Lower leg skin (tissue), 3 donors: ENCODE measurements around the gene FOXI3.

Source experiments
- POLR2A ChIP-seq, 2 donors: fragments of 450-650 bp; IDR thresholded peaks; one replicate each; pipeline ENCODE4 v1.6.1; 2016 to 2017; ENCODE audit warnings: antibody characterized with exemption in 2 of 2, mild to moderate bottlenecking in 1 of 2, moderate library complexity in 1 of 2
- TF ChIP-seq, protein P1 (sequence below), 3 donors: fragments of 450-650 bp; IDR thresholded peaks; one replicate each; pipeline ENCODE4 v1.5.1; 2016; ENCODE audit warnings: antibody characterized with exemption in 3 of 3, mild to moderate bottlenecking in 3 of 3, moderate library complexity in 2 of 3

DNA sequence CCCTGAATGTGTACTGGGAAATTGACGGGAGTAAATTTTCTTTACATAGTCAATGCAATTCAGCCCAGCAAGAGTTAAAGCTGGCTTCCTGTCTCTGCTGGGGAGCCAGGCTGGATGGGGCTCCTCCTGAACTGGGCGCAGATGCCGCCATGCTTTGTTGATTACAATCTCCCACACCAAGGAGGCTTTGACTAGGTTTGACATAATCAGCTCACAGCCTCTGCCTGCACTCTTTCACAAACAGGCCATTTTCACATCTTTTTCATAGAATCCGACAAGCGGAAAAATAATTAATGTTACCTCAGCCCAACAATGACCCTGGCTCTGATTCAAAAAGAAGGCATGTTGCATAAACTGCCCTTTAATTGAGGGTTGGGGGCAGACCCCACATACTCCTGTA is 54.3 kb downstream of the FOXI3 start:
- TF ChIP-seq, protein P1, sequence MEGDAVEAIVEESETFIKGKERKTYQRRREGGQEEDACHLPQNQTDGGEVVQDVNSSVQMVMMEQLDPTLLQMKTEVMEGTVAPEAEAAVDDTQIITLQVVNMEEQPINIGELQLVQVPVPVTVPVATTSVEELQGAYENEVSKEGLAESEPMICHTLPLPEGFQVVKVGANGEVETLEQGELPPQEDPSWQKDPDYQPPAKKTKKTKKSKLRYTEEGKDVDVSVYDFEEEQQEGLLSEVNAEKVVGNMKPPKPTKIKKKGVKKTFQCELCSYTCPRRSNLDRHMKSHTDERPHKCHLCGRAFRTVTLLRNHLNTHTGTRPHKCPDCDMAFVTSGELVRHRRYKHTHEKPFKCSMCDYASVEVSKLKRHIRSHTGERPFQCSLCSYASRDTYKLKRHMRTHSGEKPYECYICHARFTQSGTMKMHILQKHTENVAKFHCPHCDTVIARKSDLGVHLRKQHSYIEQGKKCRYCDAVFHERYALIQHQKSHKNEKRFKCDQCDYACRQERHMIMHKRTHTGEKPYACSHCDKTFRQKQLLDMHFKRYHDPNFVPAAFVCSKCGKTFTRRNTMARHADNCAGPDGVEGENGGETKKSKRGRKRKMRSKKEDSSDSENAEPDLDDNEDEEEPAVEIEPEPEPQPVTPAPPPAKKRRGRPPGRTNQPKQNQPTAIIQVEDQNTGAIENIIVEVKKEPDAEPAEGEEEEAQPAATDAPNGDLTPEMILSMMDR (IDR thresholded peaks at IDR 0.05) = no peak
- TF ChIP-seq POLR2A (IDR thresholded peaks at IDR 0.05) = no peak
